GM12878 (cell line): ENCODE measurements around the gene SPTBN1.
A peak's percentile ranks its signal among the peaks of the same experiment; 100 is the strongest.

Experiments
- BCL11A ChIP-seq: IDR thresholded peaks from 2 replicates; pipeline ENCODE4 v1.6.1; 2011; ENCODE audit warnings: low read depth, low read length
- BRCA1 ChIP-seq: IDR thresholded peaks from 2 replicates; pipeline ENCODE4 v1.6.1; 2011; ENCODE audit warnings: low read depth, low read length, improper control_type of control experiment
- CTCF ChIP-seq, 3 experiments: IDR thresholded peaks in 2 of 3; conservative IDR thresholded peaks in 1 of 3; 2 replicates each; pipeline ENCODE4 v1.5.1; 2011; ENCODE audit warnings: low read depth in 3 of 3, low read length in 3 of 3, mild to moderate bottlenecking in 3 of 3, control low read depth in 2 of 3, moderate library complexity in 2 of 3, inconsistent platforms in 1 of 3, mixed read lengths in 1 of 3; ENCODE audit not compliant: control insufficient read depth in 2 of 3, insufficient read depth in 1 of 3; ENCODE audit errors: extremely low read depth in 1 of 3
- POLR2AphosphoS5 ChIP-seq: IDR thresholded peaks from 2 replicates; pipeline ENCODE4 v1.6.1; 2011; ENCODE audit warnings: mild to moderate bottlenecking, low read length, inconsistent platforms
- SREBF2 ChIP-seq: IDR thresholded peaks from 2 replicates; pipeline ENCODE4 v1.6.1; 2012; ENCODE audit warnings: mild to moderate bottlenecking, low read length
- YBX1 ChIP-seq: fragments of 450-650 bp; IDR thresholded peaks from 2 replicates; pipeline ENCODE4 v1.6.1; 2016; ENCODE audit warnings: antibody characterized with exemption

GRCh38 chr2:54672590-54673456 lies 216.7 kb downstream of the SPTBN1 start:
- no peak for TF ChIP-seq BRCA1
- no peak for TF ChIP-seq CTCF (IDR thresholded peaks at IDR 0.05 in 2 of 3, conservative IDR thresholded peaks at IDR 0.05 in 1 of 3; ENCODE audit: control insufficient read depth in 2 of 3, extremely low read depth in 1 of 3, insufficient read depth in 1 of 3, low read depth in 3 of 3, low read length in 3 of 3)
- peak; percentile 12; the same call in 1 of the 2 replicates for TF ChIP-seq POLR2AphosphoS5
- TF ChIP-seq YBX1 = no peak
- TF ChIP-seq SREBF2 = no peak
- peak; percentile 60; the same call in 1 of the 2 replicates for TF ChIP-seq BCL11A
